A673 (cell line): ENCODE data around the gene ATG7.

Experiments used
- CTCF ChIP-seq: fragments of 300-800, 200-600 bp; sonication (generic); conservative IDR thresholded peaks from 2 replicates; pipeline ENCODE4 v1.5.1; 2017; ENCODE audit warnings: low read depth, mild to moderate bottlenecking, antibody characterized with exemption, low read length, moderate library complexity, mixed read lengths
- EZH2 ChIP-seq: fragments of 200-600 bp; sonication (generic); IDR thresholded peaks from 2 replicates; pipeline ENCODE4 v1.6.1; 2017; ENCODE audit warnings: borderline replicate concordance, low read depth, mild to moderate bottlenecking, mixed read lengths, antibody characterized with exemption, low read length; ENCODE audit not compliant: poor library complexity, severe bottlenecking

GRCh38 chr3:11339541-11339940 is 67.3 kb downstream of the ATG7 start:
- TF ChIP-seq EZH2 (no peak), CTCF (no peak)
